ENCODE data around the gene DHRS12. TPM values are rescaled to one million over a fixed set of nuclear protein-coding genes. Genes with fewer than 3 reads are reported as not detected.
A peak's percentile ranks its signal among the peaks of the same experiment; 100 is the strongest.
"Not testable (repeated sequence)": the region's sequence is repeated elsewhere in the genome, so short reads cannot be mapped to it uniquely, and the experiment has no call there.

Gene DHRS12
- total RNA-seq, 1 donor from 2014 or later: 7.3 TPM

GRCh38 chr13:51827254-51827653 lies 23.3 kb upstream of the DHRS12 start:
- ATAC-seq: no peak

- peak; percentile 7 for ATAC-seq
Measured at GRCh38 chr13:51826606-51827005, 22.6 kb upstream of the DHRS12 start.

GRCh38 chr13:51825681-51826254 lies 21.8 kb upstream of the DHRS12 start:
- no peak for ATAC-seq

- no peak for ATAC-seq
Measured at GRCh38 chr13:51825165-51825592, 21.2 kb upstream of the DHRS12 start.

- not testable (repeated sequence) for ATAC-seq
Measured at GRCh38 chr13:51824712-51825111, 20.7 kb upstream of the DHRS12 start.

- ATAC-seq: no peak
Measured at GRCh38 chr13:51823863-51824262, 19.9 kb upstream of the DHRS12 start.

- ATAC-seq: no peak
Measured at GRCh38 chr13:51823359-51823758, 19.4 kb upstream of the DHRS12 start.

- ATAC-seq: no peak
Measured at GRCh38 chr13:51822106-51822815, 18.3 kb upstream of the DHRS12 start.

- no peak for ATAC-seq
Measured at GRCh38 chr13:51821606-51822005, 17.6 kb upstream of the DHRS12 start.

- no peak for ATAC-seq
Measured at GRCh38 chr13:51820016-51820597, 16.1 kb upstream of the DHRS12 start.

- ATAC-seq: no peak
Measured at GRCh38 chr13:51819544-51819943, 15.6 kb upstream of the DHRS12 start.

- ATAC-seq: no peak
Measured at GRCh38 chr13:51818781-51819511, 15.0 kb upstream of the DHRS12 start.

- ATAC-seq: no peak
Measured at GRCh38 chr13:51818276-51818675, 14.3 kb upstream of the DHRS12 start.

- no peak for ATAC-seq
Measured at GRCh38 chr13:51817717-51818116, 13.8 kb upstream of the DHRS12 start.

- peak; percentile 76 for ATAC-seq
Measured at GRCh38 chr13:51816604-51817249, 12.8 kb upstream of the DHRS12 start.

- peak; percentile 45 for ATAC-seq
Measured at GRCh38 chr13:51815848-51816247, 11.9 kb upstream of the DHRS12 start.

GRCh38 chr13:51814825-51815650 lies 11.1 kb upstream of the DHRS12 start:
- ATAC-seq: peak; percentile 55

GRCh38 chr13:51814071-51814470 lies 10.1 kb upstream of the DHRS12 start:
- ATAC-seq: no peak

- ATAC-seq: no peak
Measured at GRCh38 chr13:51811920-51812451, 8.0 kb upstream of the DHRS12 start.

- ATAC-seq: no peak
Measured at GRCh38 chr13:51811046-51811445, 7.1 kb upstream of the DHRS12 start.

GRCh38 chr13:51808811-51809210 lies 4.8 kb upstream of the DHRS12 start:
- ATAC-seq: no peak

GRCh38 chr13:51807041-51807440 lies 3.1 kb upstream of the DHRS12 start:
- ATAC-seq: no peak

All from esophagus mucosa (tissue), 1 donor.